ENCODE results near the gene DPEP2.
"Not testable (repeated sequence)": the region's sequence is repeated elsewhere in the genome, so short reads cannot be mapped to it uniquely, and the experiment has no call there.

Gene DPEP2

GRCh38 chr16:67998779-67999688, at the start of gene DPEP2:
DPEP2 (minus strand) TSS chr16:67999484; CDS start chr16:67993212, 6,272 bp downstream.
- not testable (repeated sequence) for DNase-seq (ENCODE audit: low read depth); H3K4me3 ChIP-seq (ENCODE audit: low read depth, low read length)

GRCh38 chr16:68047987-68048386, 48.7 kb upstream of the DPEP2 start:
- DNase-seq (ENCODE audit: low read depth) = no peak
- no peak overlapping the region for H3K4me3 ChIP-seq (ENCODE audit: low read depth, low read length)

- DNase-seq (ENCODE audit: low read depth) = no peak
- H3K4me3 ChIP-seq (ENCODE audit: low read depth, low read length) = no peak overlapping the region
These were observed 46.8 kb upstream of the DPEP2 start for GRCh38 chr16:68046106-68046505.

- DNase-seq (ENCODE audit: low read depth) = no peak
These were observed 42.5 kb upstream of the DPEP2 start for GRCh38 chr16:68041783-68042182.

GRCh38 chr16:68040506-68041288, 41.4 kb upstream of the DPEP2 start:
- no peak for DNase-seq (ENCODE audit: low read depth)

More at GRCh38 chr16:68041783-68042182, 42.5 kb upstream of the DPEP2 start:
- H3K4me3 ChIP-seq (ENCODE audit: low read depth, low read length) = no peak overlapping the region

GRCh38 chr16:68037841-68038597, 38.7 kb upstream of the DPEP2 start:
- no peak for DNase-seq (ENCODE audit: low read depth)
- H3K4me3 ChIP-seq (ENCODE audit: low read depth, low read length) = no peak overlapping the region

More at GRCh38 chr16:68040506-68041288, 41.4 kb upstream of the DPEP2 start:
- no peak overlapping the region for H3K4me3 ChIP-seq (ENCODE audit: low read depth, low read length)

GRCh38 chr16:68035227-68035626, 35.9 kb upstream of the DPEP2 start:
- DNase-seq (ENCODE audit: low read depth) = no peak
- H3K4me3 ChIP-seq (ENCODE audit: low read depth, low read length) = no peak overlapping the region

- no peak overlapping the region for H3K4me3 ChIP-seq (ENCODE audit: low read depth, low read length)
- no peak for DNase-seq (ENCODE audit: low read depth)
These were observed 33.8 kb upstream of the DPEP2 start for GRCh38 chr16:68033101-68033500.

- DNase-seq (ENCODE audit: low read depth) = no peak
- no peak overlapping the region for H3K4me3 ChIP-seq (ENCODE audit: low read depth, low read length)
These were observed 32.7 kb upstream of the DPEP2 start for GRCh38 chr16:68031951-68032350.

- not testable (repeated sequence) for DNase-seq (ENCODE audit: low read depth); H3K4me3 ChIP-seq (ENCODE audit: low read depth, low read length)
These were observed 30.8 kb upstream of the DPEP2 start for GRCh38 chr16:68030108-68030507.

- no peak overlapping the region for H3K4me3 ChIP-seq (ENCODE audit: low read depth, low read length)
- DNase-seq (ENCODE audit: low read depth) = no peak
These were observed 29.7 kb upstream of the DPEP2 start for GRCh38 chr16:68028996-68029395.

- DNase-seq (ENCODE audit: low read depth) = peak; percentile 73
- H3K4me3 ChIP-seq (ENCODE audit: low read depth, low read length) = peak within 1 kb of the TSS; percentile 83
These were observed 23.6 kb upstream of the DPEP2 start, which contains the start of the genes DDX28 and DUS2 for GRCh38 chr16:68022728-68023537. DDX28 (minus strand) TSS chr16:68023232; CDS start chr16:68023202, 30 bp downstream. DUS2 (plus strand) TSS chr16:68023284; CDS start chr16:68038024, 14,740 bp downstream.

GRCh38 chr16:68022278-68022727, 23.0 kb upstream of the DPEP2 start:
- DNase-seq (ENCODE audit: low read depth) = peak; percentile 16

GRCh38 chr16:68021490-68021889, 22.2 kb upstream of the DPEP2 start:
- no peak for DNase-seq (ENCODE audit: low read depth)
- H3K4me3 ChIP-seq (ENCODE audit: low read depth, low read length) = no peak overlapping the region

More at GRCh38 chr16:68022278-68022727, 23.0 kb upstream of the DPEP2 start:
- H3K4me3 ChIP-seq (ENCODE audit: low read depth, low read length) = peak overlapping the region; percentile 83

GRCh38 chr16:68019167-68019680, 19.9 kb upstream of the DPEP2 start:
- DNase-seq (ENCODE audit: low read depth) = no peak
- H3K4me3 ChIP-seq (ENCODE audit: low read depth, low read length) = no peak overlapping the region

GRCh38 chr16:68015681-68016080, 16.4 kb upstream of the DPEP2 start, which contains the start of gene DPEP2NB:
DPEP2NB (minus strand) TSS chr16:68015911; CDS start chr16:68015770, 141 bp downstream.
- H3K4me3 ChIP-seq (ENCODE audit: low read depth, low read length) = no peak within 1 kb of the TSS
- no peak for DNase-seq (ENCODE audit: low read depth)

- DNase-seq (ENCODE audit: low read depth) = no peak
- no peak overlapping the region for H3K4me3 ChIP-seq (ENCODE audit: low read depth, low read length)
These were observed 14.2 kb upstream of the DPEP2 start for GRCh38 chr16:68013440-68013839.

- not testable (repeated sequence) for H3K4me3 ChIP-seq (ENCODE audit: low read depth, low read length); DNase-seq (ENCODE audit: low read depth)
These were observed 10.6 kb upstream of the DPEP2 start for GRCh38 chr16:68009872-68010271.
